Body of pancreas (tissue), 4 donors: Measurements from ENCODE around the gene RPIA. TPM values are rescaled to one million over a fixed set of nuclear protein-coding genes. Genes with fewer than 3 reads are reported as not detected.

Experiments used
- ATAC-seq: fragments of 150-250 bp; one replicate; pipeline ENCODE4 v1.9.1; 2016
- DNase-seq, 4 donors: peaks; one replicate each; pipeline ENCODE4 v3.0.0-alpha.2; 2019
- H3K27ac ChIP-seq, 4 donors: fragments of 200-600 bp; sonication (generic); 1 replicate in 3 of 4; 2 replicates in 1 of 4; pipeline versions ENCODE4 v1.5.1 to v1.6.1; 2016 to 2019; ENCODE audit warnings: mild to moderate bottlenecking in 1 of 4, mixed read lengths in 1 of 4, moderate library complexity in 1 of 4
- H3K27me3 ChIP-seq, 2 donors: fragments of 200-600 bp; sonication (generic); one replicate each; pipeline ENCODE4 v1.6.0; 2016; ENCODE audit warnings: mild to moderate bottlenecking in 1 of 2
- H3K36me3 ChIP-seq, 2 donors: fragments of 200-600 bp; sonication (generic); replicated peaks in 1 of 2; 2 replicates each; pipeline ENCODE4 v1.5.1; 2016; ENCODE audit warnings: low read depth in 2 of 2; ENCODE audit not compliant: insufficient read depth in 1 of 2
- H3K4me1 ChIP-seq: fragments of 200-600 bp; sonication (generic); one replicate; pipeline ENCODE4 v1.6.0; 2016
- H3K4me3 ChIP-seq, 2 donors: fragments of 200-600 bp; sonication (generic); 1 replicate in 1 of 2; 2 replicates in 1 of 2; pipeline ENCODE4 v1.5.1; 2016 to 2019
- H3K9me3 ChIP-seq, 3 donors: fragments of 200-600 bp; sonication (generic); 1 replicate in 2 of 3; 2 replicates in 1 of 3; pipeline ENCODE4 v1.5.1; 2016
- CTCF ChIP-seq, 7 experiments: fragments of 450-650 bp in 4 of 7; fragments of 200-600 bp in 3 of 7; sonication (generic) in 3 of 7; IDR thresholded peaks; one replicate each; pipeline ENCODE4 v1.5.1; 2016 to 2019; ENCODE audit warnings: antibody characterized with exemption in 7 of 7
- POLR2A ChIP-seq, 3 donors: fragments of 450-650 bp; IDR thresholded peaks; one replicate each; pipeline ENCODE4 v1.6.1; 2016; ENCODE audit warnings: antibody characterized with exemption in 3 of 3, mild to moderate bottlenecking in 2 of 3
- WGBS, 2 donors: methylation state at CpG; one replicate each; pipeline ENCODE4 v1.1.5; 2017; 5-methylcytosine and 5-hydroxymethylcytosine counted together
- intact Hi-C: fragments of 100-400 bp; cut with DNase I; formaldehyde crosslinking; loops from one replicate; pipeline ENCODE4 v1.15.1; 2023
- total RNA-seq, 2 donors: library from RNA; depleted of rRNA; stranded (reverse); fragments of >200 nt; gene quantifications; one replicate each; pipeline ENCODE4 v1.1.0, GENCODE V29; 2016

The RPIA gene
- total RNA-seq, 2 donors from 2014 or later, result 10.9 to 18.5 TPM

GRCh38 chr2:88669482-88670214 lies 21.8 kb upstream of the RPIA start:
- peaks cover 0 to 5% (median 0%) of the 10 kb centered on the region in 3 donors for H3K9me3 ChIP-seq
- DNase-seq (peak; percentile 62 to 75 (median 67)), ATAC-seq (peak; percentile 75)
- H3K27ac ChIP-seq, result peak overlapping the region; percentile 52 to 74 (median 62)
- H3K36me3 ChIP-seq, result no peaks in the 10 kb centered on the region
- intact Hi-C loops, result no loop called here
- H3K4me3 ChIP-seq, result no peak overlapping the region
- TF ChIP-seq POLR2A (IDR thresholded peaks at IDR 0.05) (no peak), CTCF (IDR thresholded peaks at IDR 0.05) (peak; percentile 15 to 86 (median 77))
- no peaks in the 10 kb centered on the region for H3K27me3 ChIP-seq
- WGBS, 2 donors, result 48 to 50% methylated on average over 6 of the region's 6 CpGs
- H3K4me1 ChIP-seq, result peaks cover 47% of the 10 kb centered on the region

GRCh38 chr2:88671786-88672427 lies 19.6 kb upstream of the RPIA start:
- Histone ChIP-seq H3K36me3 (no peaks in the 10 kb centered on the region), H3K9me3 (peaks cover 0 to 5% (median 0%) of the 10 kb centered on the region in 3 donors), H3K4me1 (peaks cover 32% of the 10 kb centered on the region), H3K4me3 (no peak overlapping the region), H3K27me3 (no peaks in the 10 kb centered on the region), H3K27ac (no peak overlapping the region)
- ATAC-seq, result peak; percentile 41
- peak in 2 of 4 donors; percentile 10 to 21 for DNase-seq
- intact Hi-C loops, result no loop called here
- WGBS, 2 donors, result 42% methylated on average over 11 of the region's 11 CpGs
- peak; percentile 66 to 96 (median 81) for TF ChIP-seq CTCF (IDR thresholded peaks at IDR 0.05)
- TF ChIP-seq POLR2A (IDR thresholded peaks at IDR 0.05), result no peak

- Histone ChIP-seq H3K27ac (no peak overlapping the region), H3K9me3 (peaks cover 0 to 5% (median 0%) of the 10 kb centered on the region in 3 donors), H3K27me3 (no peaks in the 10 kb centered on the region), H3K36me3 (no peaks in the 10 kb centered on the region), H3K4me3 (no peak overlapping the region), H3K4me1 (peaks cover 18% of the 10 kb centered on the region)
- ATAC-seq (no peak), DNase-seq (no peak)
- intact Hi-C loops, result no loop called here
- WGBS, 2 donors, result 41 to 45% methylated on average over 1 of the region's 1 CpG
- TF ChIP-seq POLR2A (IDR thresholded peaks at IDR 0.05) (no peak), CTCF (IDR thresholded peaks at IDR 0.05) (no peak)
These were observed 18.1 kb upstream of the RPIA start for GRCh38 chr2:88673363-88673762.

- intact Hi-C loops, result no loop called here
- H3K27ac ChIP-seq, result peak overlapping the region; percentile 30 to 56 (median 51)
- H3K9me3 ChIP-seq, result no peaks in the 10 kb centered on the region
- no peak overlapping the region for H3K4me3 ChIP-seq
- ATAC-seq (peak; percentile 33), DNase-seq (peak in 1 of 4 donors; percentile 22)
- no peaks in the 10 kb centered on the region for H3K36me3 ChIP-seq
- H3K4me1 ChIP-seq, result peaks cover 12% of the 10 kb centered on the region
- TF ChIP-seq POLR2A (IDR thresholded peaks at IDR 0.05), result no peak
- no peak for TF ChIP-seq CTCF (IDR thresholded peaks at IDR 0.05)
- 55 to 74% methylated on average over 6 to 7 of the region's 7 CpGs for WGBS, 2 donors
- no peaks in the 10 kb centered on the region for H3K27me3 ChIP-seq
These were observed 11.1 kb upstream of the RPIA start for GRCh38 chr2:88680266-88680902.
